OCI-LY7 (cell line): ENCODE results near the gene APBA1. TPM values are rescaled to one million over a fixed set of nuclear protein-coding genes. Genes with fewer than 3 reads are reported as not detected.

Experiments used
- BruUV-seq: library from RNA; stranded (reverse); fragments of 400-500 nt; replicated peaks from 2 replicates; lab custom pipeline; 2021; lab: Mats Ljungman, UMichigan
- CTCF ChIA-PET: fragments of 300-600 bp; sonication (Branson Sonifier 250); formaldehyde crosslinking; loops from one replicate; lab custom pipeline; 2022; ENCODE audit warnings: antibody characterized with exemption; ENCODE audit not compliant: unreplicated experiment; lab: Charles Lee
- POLR2A ChIA-PET: fragments of 300-600 bp; sonication (Branson Sonifier 250); formaldehyde crosslinking; loops from one replicate; lab custom pipeline; 2022; ENCODE audit warnings: antibody characterized with exemption; lab: Charles Lee
- DNase-seq: peaks from one replicate; pipeline ENCODE4 v3.0.0-alpha.2; 2015; ENCODE audit warnings: low spot score
- H2AFZ ChIP-seq: fragments of 200-600 bp; sonication (generic), shearing (Covaris generic); 2 replicates; pipeline ENCODE4 v1.6.1; 2014; ENCODE audit warnings: mild to moderate bottlenecking, antibody characterized with exemption, low read length, moderate library complexity
- H3K27ac ChIP-seq: fragments of 200-600 bp; sonication (generic); 2 replicates; pipeline ENCODE4 v1.5.1; 2014; ENCODE audit warnings: mixed run types, low read depth, mild to moderate bottlenecking, moderate library complexity, low read length, inconsistent platforms; ENCODE audit not compliant: poor library complexity, severe bottlenecking
- H3K36me3 ChIP-seq: fragments of 200-600 bp; sonication (generic); 2 replicates; pipeline ENCODE4 v1.6.1; 2014; ENCODE audit warnings: mild to moderate bottlenecking, antibody characterized with exemption, low read length, moderate library complexity, mixed read lengths; ENCODE audit not compliant: insufficient read depth
- H3K4me1 ChIP-seq: fragments of 200-600 bp; sonication (generic); 2 replicates; pipeline ENCODE4 v1.5.1; 2014; ENCODE audit warnings: mild to moderate bottlenecking, low read length; ENCODE audit not compliant: insufficient read depth, poor library complexity, severe bottlenecking
- H3K4me2 ChIP-seq: fragments of 200-600 bp; sonication (generic); 2 replicates; pipeline ENCODE4 v1.6.1; 2014; ENCODE audit warnings: mild to moderate bottlenecking, low read length
- H3K4me3 ChIP-seq: fragments of 200-600 bp; sonication (generic); 2 replicates; pipeline ENCODE4 v1.5.1; 2014; ENCODE audit warnings: mild to moderate bottlenecking, low read depth, low read length; ENCODE audit not compliant: poor library complexity, severe bottlenecking
- H3K79me2 ChIP-seq: fragments of 200-600 bp; sonication (generic); 2 replicates; pipeline ENCODE4 v1.6.1; 2016; ENCODE audit warnings: low read depth, mild to moderate bottlenecking, low read length, moderate library complexity, mixed read lengths; ENCODE audit not compliant: insufficient read depth
- H3K9me2 ChIP-seq: fragments of 200-600 bp; sonication (generic); 2 replicates; pipeline ENCODE4 v1.6.1; 2016; ENCODE audit warnings: mild to moderate bottlenecking, low read length, mixed read lengths; ENCODE audit not compliant: insufficient read depth
- H3K9me3 ChIP-seq: fragments of 200-600 bp; sonication (generic); 2 replicates; pipeline ENCODE4 v1.6.1; 2014; ENCODE audit warnings: mild to moderate bottlenecking, mixed run types, low read length, mixed read lengths
- H4K20me1 ChIP-seq: fragments of 200-600 bp; sonication (generic); 2 replicates; pipeline ENCODE4 v1.6.1; 2014; ENCODE audit warnings: mild to moderate bottlenecking, antibody characterized with exemption, low read length, moderate library complexity, mixed read lengths; ENCODE audit not compliant: insufficient read depth
- CTCF ChIP-seq: fragments of 200-600 bp; sonication (generic); conservative IDR thresholded peaks from 2 replicates; pipeline ENCODE4 v1.5.1; 2014; ENCODE audit warnings: mild to moderate bottlenecking, antibody characterized with exemption, low read length, moderate library complexity, mixed read lengths
- EZH2phosphoT487 ChIP-seq: fragments of 200-600 bp; sonication (generic); IDR thresholded peaks from 2 replicates; pipeline ENCODE4 v1.6.1; 2018; ENCODE audit warnings: low read depth, borderline replicate concordance, mild to moderate bottlenecking, mixed run types, antibody characterized with exemption, low read length, moderate library complexity, mixed read lengths
- intact Hi-C: fragments of 100-400 bp; cut with micrococcal nuclease; formaldehyde crosslinking; loops from one replicate; pipeline ENCODE4 v1.10.0; 2022; ENCODE audit not compliant: unreplicated experiment
- total RNA-seq, 2 experiments: library from RNA; depleted of rRNA in 1 of 2; stranded (reverse); fragments of >200 nt in 1 of 2; shearing (Covaris generic) in 1 of 2; gene quantifications; 2 replicates each; pipeline ENCODE4 v1.2.3, GENCODE V29; 2014 to 2022

Gene APBA1
- total RNA-seq, 2 experiments from 2014 or later: not detected

GRCh38 chr9:69577123-69577522, 95.0 kb downstream of the APBA1 start:
- Histone ChIP-seq H3K4me1 (no peaks in the 10 kb centered on the region), H3K9me2 (no peaks in the 10 kb centered on the region), H3K79me2 (no peaks in the 10 kb centered on the region), H2AFZ (no peak overlapping the region), H3K27ac (no peak overlapping the region), H3K36me3 (no peaks in the 10 kb centered on the region), H4K20me1 (no peaks in the 10 kb centered on the region), H3K4me2 (no peak overlapping the region), H3K9me3 (no peaks in the 10 kb centered on the region), H3K4me3 (no peak overlapping the region)
- no TSS peak for BruUV-seq
- intact Hi-C loops: no loop called here
- TF ChIP-seq CTCF (no peak), EZH2phosphoT487 (no peak)
- DNase-seq: no peak
- ChIA-PET POLR2A (no interaction called here), CTCF (no interaction called here)

- Histone ChIP-seq H2AFZ (no peak overlapping the region), H3K4me2 (no peak overlapping the region), H3K4me3 (no peak overlapping the region), H4K20me1 (no peaks in the 10 kb centered on the region), H3K79me2 (no peaks in the 10 kb centered on the region), H3K27ac (no peak overlapping the region), H3K9me2 (no peaks in the 10 kb centered on the region), H3K36me3 (no peaks in the 10 kb centered on the region), H3K9me3 (no peaks in the 10 kb centered on the region), H3K4me1 (no peaks in the 10 kb centered on the region)
- no peak for DNase-seq
- intact Hi-C loops: no loop called here
- ChIA-PET POLR2A (no interaction called here), CTCF (no interaction called here)
- no TSS peak for BruUV-seq
- TF ChIP-seq EZH2phosphoT487 (no peak), CTCF (no peak)
Observed at GRCh38 chr9:69574057-69574456, 98.1 kb downstream of the APBA1 start.

GRCh38 chr9:69573651-69574050, 98.5 kb downstream of the APBA1 start:
- no peak for DNase-seq
- Histone ChIP-seq H3K27ac (no peak overlapping the region), H3K79me2 (no peaks in the 10 kb centered on the region), H3K4me3 (no peak overlapping the region), H3K4me2 (no peak overlapping the region), H4K20me1 (no peaks in the 10 kb centered on the region), H3K9me2 (no peaks in the 10 kb centered on the region), H3K4me1 (no peaks in the 10 kb centered on the region), H2AFZ (no peak overlapping the region), H3K9me3 (no peaks in the 10 kb centered on the region), H3K36me3 (no peaks in the 10 kb centered on the region)
- BruUV-seq: no TSS peak
- no peak for TF ChIP-seq CTCF
- no peak for TF ChIP-seq EZH2phosphoT487
- POLR2A ChIA-PET: no interaction called here
- CTCF ChIA-PET: no interaction called here
- intact Hi-C loops: no loop called here
